ENCODE measurements around the gene MYO3B. TPM values are rescaled to one million over a fixed set of nuclear protein-coding genes. Genes with fewer than 3 reads are reported as not detected.

The MYO3B gene
- total and polyA plus RNA-seq, 4 experiments from 2014 or later: not detected

DNA sequence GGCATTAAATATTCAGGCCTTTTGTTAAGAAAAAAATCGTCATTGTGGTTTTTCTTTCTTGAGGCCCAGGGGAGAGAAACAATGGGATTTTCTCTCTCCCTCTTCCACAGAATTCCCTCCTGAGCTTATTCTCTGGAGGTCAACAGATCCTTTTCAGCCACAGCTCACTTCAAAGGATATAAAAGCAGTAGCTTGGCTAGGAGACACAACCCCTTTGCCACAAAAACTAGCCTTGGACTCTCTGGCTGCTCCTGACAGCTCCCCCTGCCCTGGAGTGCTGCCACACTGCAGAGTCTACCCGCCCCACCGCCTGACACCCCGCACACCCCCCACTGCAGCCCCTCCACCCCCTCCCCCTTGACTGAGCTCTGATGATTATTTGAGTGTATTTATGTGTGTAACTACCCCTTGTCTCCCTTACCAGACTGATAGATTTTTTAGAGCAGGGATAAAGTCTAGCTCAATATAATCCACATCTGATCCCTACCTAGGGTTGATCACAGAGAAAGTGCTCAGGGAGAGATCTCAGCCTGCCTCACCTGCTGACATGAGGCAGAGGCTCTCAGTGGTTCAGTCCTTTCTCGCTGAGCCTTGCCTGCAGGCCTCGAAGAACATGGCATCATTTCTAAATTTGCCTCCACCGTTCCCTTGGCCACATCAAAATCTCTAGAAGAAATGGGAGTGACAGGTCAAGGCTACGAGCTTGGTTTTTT lies 405.0 kb downstream of the MYO3B start:
- H3K4me1 ChIP-seq (ENCODE audit: insufficient read depth, low read length): no peaks in the 10 kb centered on the region
- Mint-ChIP-seq H3K36me3 (no peaks in the 10 kb centered on the region), H3K9me3 (no peaks in the 10 kb centered on the region), H3K4me1 (no peaks in the 10 kb centered on the region), H3K27ac (no peak overlapping the region), H3K27me3 (no peaks in the 10 kb centered on the region), H3K4me3 (no peak overlapping the region)
- intact Hi-C loops (cut with micrococcal nuclease): no loop called here
- ChIA-PET CTCF (ENCODE audit: partially characterized antibody) (interaction anchor here (2.0 kb wide), 1 partner anchor 174 kb away, joined by 9 read pairs; no protein-coding TSS in a partner anchor), POLR2A (ENCODE audit: partially characterized antibody) (no interaction called here)
- H3K9me3 ChIP-seq (ENCODE audit: control insufficient read depth in 1 of 2, low read length in 2 of 2): no peaks in the 10 kb centered on the region
- no peak overlapping the region for H3K27ac ChIP-seq (ENCODE audit: low read depth, low read length)
- no peak overlapping the region for H3K4me3 ChIP-seq (ENCODE audit: low read length in 2 of 2)
- DNase-seq: no peak
- H3K27me3 ChIP-seq (ENCODE audit: insufficient read depth, low read length): no peaks in the 10 kb centered on the region
- H3K36me3 ChIP-seq (ENCODE audit: insufficient read depth, low read length): no peaks in the 10 kb centered on the region

GRCh38 chr2:170585067-170585466 lies 407.1 kb downstream of the MYO3B start:
- no peaks in the 10 kb centered on the region for H3K27me3 ChIP-seq (ENCODE audit: insufficient read depth, low read length)
- ChIA-PET CTCF (ENCODE audit: partially characterized antibody) (interaction anchor here (0.9 kb wide), 1 partner anchor 9 kb away, joined by 3 read pairs; no protein-coding TSS in a partner anchor), POLR2A (ENCODE audit: partially characterized antibody) (no interaction called here)
- intact Hi-C loops (cut with micrococcal nuclease): no loop called here
- H3K36me3 ChIP-seq (ENCODE audit: insufficient read depth, low read length): no peaks in the 10 kb centered on the region
- Mint-ChIP-seq H3K4me1 (no peaks in the 10 kb centered on the region), H3K36me3 (no peaks in the 10 kb centered on the region), H3K4me3 (no peak overlapping the region), H3K9me3 (no peaks in the 10 kb centered on the region), H3K27ac (no peak overlapping the region), H3K27me3 (peaks cover 0 to 2% of the 10 kb centered on the region in 2 donors)
- no peaks in the 10 kb centered on the region for H3K4me1 ChIP-seq (ENCODE audit: insufficient read depth, low read length)
- no peak for DNase-seq
- H3K9me3 ChIP-seq (ENCODE audit: control insufficient read depth in 1 of 2, low read length in 2 of 2): no peaks in the 10 kb centered on the region
- H3K4me3 ChIP-seq (ENCODE audit: low read length in 2 of 2): no peak overlapping the region
- H3K27ac ChIP-seq (ENCODE audit: low read depth, low read length): no peak overlapping the region

- ChIA-PET POLR2A (ENCODE audit: partially characterized antibody) (no interaction called here), CTCF (ENCODE audit: partially characterized antibody) (no interaction called here)
- Mint-ChIP-seq H3K9me3 (no peaks in the 10 kb centered on the region), H3K27me3 (peaks cover 2% of the 10 kb centered on the region in 2 donors), H3K36me3 (no peaks in the 10 kb centered on the region), H3K27ac (no peak overlapping the region), H3K4me3 (no peak overlapping the region), H3K4me1 (no peaks in the 10 kb centered on the region)
- Histone ChIP-seq H3K36me3 (ENCODE audit: insufficient read depth, low read length) (no peaks in the 10 kb centered on the region), H3K27me3 (ENCODE audit: insufficient read depth, low read length) (no peaks in the 10 kb centered on the region), H3K9me3 (ENCODE audit: control insufficient read depth in 1 of 2, low read length in 2 of 2) (no peaks in the 10 kb centered on the region), H3K4me3 (ENCODE audit: low read length in 2 of 2) (no peak overlapping the region), H3K4me1 (ENCODE audit: insufficient read depth, low read length) (no peaks in the 10 kb centered on the region), H3K27ac (ENCODE audit: low read depth, low read length) (no peak overlapping the region)
- DNase-seq: no peak
- intact Hi-C loops (cut with micrococcal nuclease): no loop called here
Measured at GRCh38 chr2:170586571-170587095, 408.7 kb downstream of the MYO3B start.

- H3K27me3 Mint-ChIP-seq: peaks cover 2% of the 10 kb centered on the region in 2 donors
- no peaks in the 10 kb centered on the region for H3K4me1 Mint-ChIP-seq
- no peaks in the 10 kb centered on the region for H3K36me3 ChIP-seq (ENCODE audit: insufficient read depth, low read length)
- no peaks in the 10 kb centered on the region for H3K36me3 Mint-ChIP-seq
- H3K9me3 ChIP-seq (ENCODE audit: control insufficient read depth in 1 of 2, low read length in 2 of 2): no peaks in the 10 kb centered on the region
- no peak overlapping the region for H3K27ac ChIP-seq (ENCODE audit: low read depth, low read length)
- ChIA-PET POLR2A (ENCODE audit: partially characterized antibody) (no interaction called here), CTCF (ENCODE audit: partially characterized antibody) (no interaction called here)
- H3K4me3 Mint-ChIP-seq: no peak overlapping the region
- no peak overlapping the region for H3K27ac Mint-ChIP-seq
- intact Hi-C loops (cut with micrococcal nuclease): no loop called here
- no peak overlapping the region for H3K4me3 ChIP-seq (ENCODE audit: low read length in 2 of 2)
- H3K9me3 Mint-ChIP-seq: no peaks in the 10 kb centered on the region
- H3K4me1 ChIP-seq (ENCODE audit: insufficient read depth, low read length): no peaks in the 10 kb centered on the region
- no peaks in the 10 kb centered on the region for H3K27me3 ChIP-seq (ENCODE audit: insufficient read depth, low read length)
- no peak for DNase-seq
Measured at GRCh38 chr2:170587117-170587516, 409.2 kb downstream of the MYO3B start.

DNA sequence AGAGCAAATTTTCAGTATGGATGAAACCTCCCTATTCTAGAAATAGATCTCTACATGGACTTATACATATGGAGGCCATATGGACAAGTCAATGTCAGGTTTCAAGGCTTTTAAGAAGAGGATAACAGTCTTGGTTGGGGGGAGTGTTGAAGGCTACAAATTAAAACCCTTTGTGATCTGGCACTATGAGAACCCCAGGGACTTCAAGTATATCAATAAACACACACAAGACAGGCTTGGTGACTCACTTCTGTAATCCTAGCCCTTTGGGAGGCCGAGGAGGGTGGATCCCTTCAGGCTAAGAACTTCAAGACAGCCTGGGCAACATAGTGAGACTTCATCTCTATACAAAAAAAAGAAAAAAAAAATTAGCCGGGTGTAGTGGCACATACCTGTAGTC lies 410.0 kb downstream of the MYO3B start:
- Histone ChIP-seq H3K4me1 (ENCODE audit: insufficient read depth, low read length) (no peaks in the 10 kb centered on the region), H3K9me3 (ENCODE audit: control insufficient read depth in 1 of 2, low read length in 2 of 2) (no peaks in the 10 kb centered on the region), H3K4me3 (ENCODE audit: low read length in 2 of 2) (no peak overlapping the region), H3K27ac (ENCODE audit: low read depth, low read length) (no peak overlapping the region), H3K27me3 (ENCODE audit: insufficient read depth, low read length) (no peaks in the 10 kb centered on the region), H3K36me3 (ENCODE audit: insufficient read depth, low read length) (no peaks in the 10 kb centered on the region)
- Mint-ChIP-seq H3K27ac (no peak overlapping the region), H3K4me3 (no peak overlapping the region), H3K36me3 (no peaks in the 10 kb centered on the region), H3K27me3 (peaks cover 2% of the 10 kb centered on the region in 2 donors), H3K4me1 (no peaks in the 10 kb centered on the region), H3K9me3 (no peaks in the 10 kb centered on the region)
- ChIA-PET CTCF (ENCODE audit: partially characterized antibody) (no interaction called here), POLR2A (ENCODE audit: partially characterized antibody) (no interaction called here)
- no peak for DNase-seq
- intact Hi-C loops (cut with micrococcal nuclease): no loop called here

- no peaks in the 10 kb centered on the region for H3K4me1 Mint-ChIP-seq
- intact Hi-C loops (cut with micrococcal nuclease): no loop called here
- H3K4me3 Mint-ChIP-seq: no peak overlapping the region
- peaks cover 2% of the 10 kb centered on the region in 2 donors for H3K27me3 Mint-ChIP-seq
- Histone ChIP-seq H3K4me1 (ENCODE audit: insufficient read depth, low read length) (no peaks in the 10 kb centered on the region), H3K9me3 (ENCODE audit: control insufficient read depth in 1 of 2, low read length in 2 of 2) (no peaks in the 10 kb centered on the region), H3K27ac (ENCODE audit: low read depth, low read length) (no peak overlapping the region), H3K27me3 (ENCODE audit: insufficient read depth, low read length) (no peaks in the 10 kb centered on the region), H3K4me3 (ENCODE audit: low read length in 2 of 2) (no peak overlapping the region), H3K36me3 (ENCODE audit: insufficient read depth, low read length) (no peaks in the 10 kb centered on the region)
- H3K9me3 Mint-ChIP-seq: no peaks in the 10 kb centered on the region
- no peak overlapping the region for H3K27ac Mint-ChIP-seq
- DNase-seq: no peak
- no peaks in the 10 kb centered on the region for H3K36me3 Mint-ChIP-seq
- CTCF ChIA-PET (ENCODE audit: partially characterized antibody): no interaction called here
- POLR2A ChIA-PET (ENCODE audit: partially characterized antibody): no interaction called here
Measured at GRCh38 chr2:170588729-170589128, 410.8 kb downstream of the MYO3B start.

- Histone ChIP-seq H3K4me1 (ENCODE audit: insufficient read depth, low read length) (no peaks in the 10 kb centered on the region), H3K9me3 (ENCODE audit: control insufficient read depth in 1 of 2, low read length in 2 of 2) (no peaks in the 10 kb centered on the region), H3K27ac (ENCODE audit: low read depth, low read length) (no peak overlapping the region), H3K27me3 (ENCODE audit: insufficient read depth, low read length) (no peaks in the 10 kb centered on the region), H3K4me3 (ENCODE audit: low read length in 2 of 2) (no peak overlapping the region), H3K36me3 (ENCODE audit: insufficient read depth, low read length) (no peaks in the 10 kb centered on the region)
- POLR2A ChIA-PET (ENCODE audit: partially characterized antibody): no interaction called here
- DNase-seq: no peak
- Mint-ChIP-seq H3K27ac (no peak overlapping the region), H3K4me3 (no peak overlapping the region), H3K9me3 (no peaks in the 10 kb centered on the region), H3K36me3 (no peaks in the 10 kb centered on the region), H3K4me1 (no peaks in the 10 kb centered on the region), H3K27me3 (peaks cover 1 to 2% of the 10 kb centered on the region in 2 donors)
- intact Hi-C loops (cut with micrococcal nuclease): no loop called here
- CTCF ChIA-PET (ENCODE audit: partially characterized antibody): no interaction called here
Measured at GRCh38 chr2:170596576-170596975, 418.6 kb downstream of the MYO3B start.

All from CD4-positive, alpha-beta memory T cell (primary cell).